Measurements from ENCODE around the gene TUFT1. TPM values are rescaled to one million over a fixed set of nuclear protein-coding genes. Genes with fewer than 3 reads are reported as not detected.

The TUFT1 gene
- total RNA-seq, 2 experiments from 2014 or later = 7.2 to 9.6 TPM

DNA sequence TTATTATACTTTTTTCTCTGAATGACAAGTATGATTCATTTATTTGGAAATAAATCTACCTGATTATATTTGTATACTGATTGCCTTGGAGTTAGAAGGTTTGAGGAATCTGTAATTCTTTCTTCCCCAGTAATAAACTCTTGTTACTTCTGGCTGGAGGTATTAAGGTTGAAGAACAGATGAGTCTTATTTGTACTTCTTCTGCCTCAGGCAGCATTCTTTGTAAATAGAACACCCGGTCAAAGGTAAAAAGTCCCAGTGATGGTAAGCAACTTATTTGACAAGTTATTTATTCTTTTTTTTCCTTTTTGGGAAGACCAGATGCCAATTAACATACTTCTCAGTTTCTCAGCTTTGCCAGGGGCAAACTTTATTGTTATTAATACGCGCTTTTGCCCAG is 84.7 kb downstream of the TUFT1 start:
- Mint-ChIP-seq H3K27me3 (no peaks in the 10 kb centered on the region), H3K4me3 (no peak overlapping the region), H3K4me1 (ENCODE audit: low read depth) (peaks cover 44% of the 10 kb centered on the region), H3K27ac (no peak overlapping the region), H3K9me3 (no peaks in the 10 kb centered on the region), H3K36me3 (ENCODE audit: low read depth) (peaks cover 19% of the 10 kb centered on the region)
- Histone ChIP-seq H3K27me3 (ENCODE audit: control insufficient read depth in 1 of 2, insufficient read depth in 2 of 2, low read length in 2 of 2) (no peaks in the 10 kb centered on the region), H3K4me1 (ENCODE audit: insufficient read depth, low read length) (peaks cover 4% of the 10 kb centered on the region), H3K36me3 (ENCODE audit: insufficient read depth, low read length) (peaks cover 7% of the 10 kb centered on the region), H3K27ac (ENCODE audit: low read depth in 1 of 2, low read length in 2 of 2) (no peak overlapping the region), H3K9me3 (ENCODE audit: control insufficient read depth in 1 of 2, insufficient read depth in 1 of 2, low read length in 2 of 2) (no peaks in the 10 kb centered on the region), H3K4me3 (ENCODE audit: low read length) (no peak overlapping the region)
- intact Hi-C loops (cut with DNase I, micrococcal nuclease) = loop anchor here in 1 of 2 experiments (5.0 kb wide), 1 partner anchor 33 kb away; no protein-coding TSS in a partner anchor
- TF ChIP-seq, protein P1, sequence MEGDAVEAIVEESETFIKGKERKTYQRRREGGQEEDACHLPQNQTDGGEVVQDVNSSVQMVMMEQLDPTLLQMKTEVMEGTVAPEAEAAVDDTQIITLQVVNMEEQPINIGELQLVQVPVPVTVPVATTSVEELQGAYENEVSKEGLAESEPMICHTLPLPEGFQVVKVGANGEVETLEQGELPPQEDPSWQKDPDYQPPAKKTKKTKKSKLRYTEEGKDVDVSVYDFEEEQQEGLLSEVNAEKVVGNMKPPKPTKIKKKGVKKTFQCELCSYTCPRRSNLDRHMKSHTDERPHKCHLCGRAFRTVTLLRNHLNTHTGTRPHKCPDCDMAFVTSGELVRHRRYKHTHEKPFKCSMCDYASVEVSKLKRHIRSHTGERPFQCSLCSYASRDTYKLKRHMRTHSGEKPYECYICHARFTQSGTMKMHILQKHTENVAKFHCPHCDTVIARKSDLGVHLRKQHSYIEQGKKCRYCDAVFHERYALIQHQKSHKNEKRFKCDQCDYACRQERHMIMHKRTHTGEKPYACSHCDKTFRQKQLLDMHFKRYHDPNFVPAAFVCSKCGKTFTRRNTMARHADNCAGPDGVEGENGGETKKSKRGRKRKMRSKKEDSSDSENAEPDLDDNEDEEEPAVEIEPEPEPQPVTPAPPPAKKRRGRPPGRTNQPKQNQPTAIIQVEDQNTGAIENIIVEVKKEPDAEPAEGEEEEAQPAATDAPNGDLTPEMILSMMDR (IDR thresholded peaks at IDR 0.05) = no peak
- CTCF ChIA-PET = interaction anchor here (0.6 kb wide), 1 partner anchor 134 kb away, joined by 4 read pairs; no protein-coding TSS in a partner anchor
- ATAC-seq (ENCODE audit: poor library complexity) (no peak), DNase-seq (no peak)
- POLR2A ChIA-PET = no interaction called here

DNA sequence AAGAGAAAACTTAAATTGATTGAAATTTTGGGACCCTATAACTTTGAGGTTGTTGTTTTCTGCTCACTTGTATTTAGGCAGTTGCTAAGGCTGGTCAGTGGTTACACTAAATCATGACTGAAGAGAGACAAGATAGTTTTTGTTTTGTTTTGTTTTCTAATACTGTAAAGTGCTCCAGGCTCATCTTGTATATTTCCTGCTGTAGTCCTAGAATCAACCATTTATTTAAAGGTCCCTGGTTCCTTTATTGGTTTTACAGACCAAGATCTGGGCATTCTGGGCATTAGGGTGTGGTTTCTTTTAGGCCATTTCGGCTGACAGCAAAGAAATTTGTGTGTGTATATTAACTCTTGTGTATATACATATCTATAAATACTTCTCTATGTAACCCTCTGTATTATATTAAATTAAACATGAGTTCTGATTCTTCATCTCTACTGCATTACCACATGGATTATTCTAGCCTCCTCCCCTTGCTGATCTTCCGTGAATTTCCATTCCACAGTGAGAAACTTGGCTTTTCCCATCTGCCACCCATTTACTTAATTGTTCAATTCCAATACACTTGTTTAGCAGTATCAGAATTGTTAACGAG is 86.7 kb downstream of the TUFT1 start:
- Histone ChIP-seq H3K36me3 (ENCODE audit: insufficient read depth, low read length) (peaks cover 7% of the 10 kb centered on the region), H3K4me3 (ENCODE audit: low read length) (no peak overlapping the region), H3K27ac (ENCODE audit: low read depth in 1 of 2, low read length in 2 of 2) (no peak overlapping the region), H3K27me3 (ENCODE audit: control insufficient read depth in 1 of 2, insufficient read depth in 2 of 2, low read length in 2 of 2) (no peaks in the 10 kb centered on the region), H3K9me3 (ENCODE audit: control insufficient read depth in 1 of 2, insufficient read depth in 1 of 2, low read length in 2 of 2) (no peaks in the 10 kb centered on the region), H3K4me1 (ENCODE audit: insufficient read depth, low read length) (no peaks in the 10 kb centered on the region)
- no peak overlapping the region for H3K4me3 Mint-ChIP-seq
- CTCF ChIA-PET = no interaction called here
- TF ChIP-seq, protein P1 (IDR thresholded peaks at IDR 0.05) = no peak
- intact Hi-C loops (cut with DNase I, micrococcal nuclease) = no loop called here
- H3K9me3 Mint-ChIP-seq = no peaks in the 10 kb centered on the region
- H3K27me3 Mint-ChIP-seq = no peaks in the 10 kb centered on the region
- POLR2A ChIA-PET = no interaction called here
- DNase-seq (no peak), ATAC-seq (ENCODE audit: poor library complexity) (no peak)
- H3K4me1 Mint-ChIP-seq (ENCODE audit: low read depth) = peaks cover 27% of the 10 kb centered on the region
- peaks cover 16% of the 10 kb centered on the region for H3K36me3 Mint-ChIP-seq (ENCODE audit: low read depth)
- no peak overlapping the region for H3K27ac Mint-ChIP-seq

GRCh38 chr1:151629278-151629677 is 89.2 kb downstream of the TUFT1 start:
- ChIA-PET POLR2A (no interaction called here), CTCF (interaction anchor here (1.4 kb wide), 1 partner anchor 68 kb away, joined by 3 read pairs; no protein-coding TSS in a partner anchor)
- Histone ChIP-seq H3K27me3 (ENCODE audit: control insufficient read depth in 1 of 2, insufficient read depth in 2 of 2, low read length in 2 of 2) (no peaks in the 10 kb centered on the region), H3K9me3 (ENCODE audit: control insufficient read depth in 1 of 2, insufficient read depth in 1 of 2, low read length in 2 of 2) (no peaks in the 10 kb centered on the region), H3K4me1 (ENCODE audit: insufficient read depth, low read length) (no peaks in the 10 kb centered on the region), H3K36me3 (ENCODE audit: insufficient read depth, low read length) (peaks cover 7% of the 10 kb centered on the region), H3K27ac (ENCODE audit: low read depth in 1 of 2, low read length in 2 of 2) (no peak overlapping the region), H3K4me3 (ENCODE audit: low read length) (no peak overlapping the region)
- intact Hi-C loops (cut with DNase I, micrococcal nuclease) = no loop called here
- TF ChIP-seq, protein P1 (IDR thresholded peaks at IDR 0.05) = no peak
- no peak overlapping the region for H3K4me3 Mint-ChIP-seq
- no peaks in the 10 kb centered on the region for H3K9me3 Mint-ChIP-seq
- DNase-seq (no peak), ATAC-seq (ENCODE audit: poor library complexity) (no peak)
- peaks cover 13% of the 10 kb centered on the region for H3K36me3 Mint-ChIP-seq (ENCODE audit: low read depth)
- no peak overlapping the region for H3K27ac Mint-ChIP-seq
- H3K4me1 Mint-ChIP-seq (ENCODE audit: low read depth) = peaks cover 30% of the 10 kb centered on the region
- H3K27me3 Mint-ChIP-seq = no peaks in the 10 kb centered on the region

Small RNA genes within 50 kb of the gene (microRNA-seq; reads per million reads assigned to microRNA genes)
- not detected for gene MIR554 (ENCODE audit: borderline microRNAs expressed, borderline replicate concordance)

Other genes with a start within 250 kb of the TUFT1 start
- 10 to 100 TPM; 50.2 to 51.0 TPM for gene PI4KB, start 212.9 kb upstream of the TUFT1 start, total RNA-seq
- gene RFX5, start 193.1 kb upstream of the TUFT1 start, total RNA-seq = 10 to 100 TPM; 62.0 to 65.7 TPM
- gene SELENBP1, start 167.6 kb upstream of the TUFT1 start, total RNA-seq = not detected
- gene PSMB4, start 140.7 kb upstream of the TUFT1 start, total RNA-seq = 100 to 1,000 TPM; 316 to 324 TPM
- gene POGZ, start 80.8 kb upstream of the TUFT1 start, total RNA-seq = 10 to 100 TPM; 97.8 to 99.4 TPM
- gene CGN, start 28.9 kb upstream of the TUFT1 start, total RNA-seq = under 1 TPM; 0.08 to 0.28 TPM
- gene SNX27, start 71.7 kb downstream of the TUFT1 start, total RNA-seq = 10 to 100 TPM; 13.2 to 13.3 TPM
- not detected for gene CELF3, start 176.5 kb downstream of the TUFT1 start, total RNA-seq
- not detected for gene RIIAD1, start 181.2 kb downstream of the TUFT1 start, total RNA-seq
- gene MRPL9, start 223.2 kb downstream of the TUFT1 start, total RNA-seq = 100 to 1,000 TPM; 152 to 164 TPM